ENCODE data around the gene MSX1. TPM values are rescaled to one million over a fixed set of nuclear protein-coding genes. Genes with fewer than 3 reads are reported as not detected.

The MSX1 gene
- total RNA-seq, 1 experiment from 2014 or later = 59.9 TPM

GRCh38 chr4:4868040-4868757 lies 8.7 kb downstream of the MSX1 start:
- H3K79me2 ChIP-seq (ENCODE audit: insufficient read depth, low read length) = no peaks in the 10 kb centered on the region
- H4K20me1 ChIP-seq (ENCODE audit: insufficient read depth) = no peaks in the 10 kb centered on the region
- no peaks in the 10 kb centered on the region for H3K4me1 ChIP-seq (ENCODE audit: control insufficient read depth in 1 of 2, insufficient read depth in 2 of 2, low read length in 2 of 2)
- no peak overlapping the region for H3K9ac ChIP-seq (ENCODE audit: low read length)
- intact Hi-C loops (cut with micrococcal nuclease) = no loop called here
- H3K9me2 ChIP-seq (ENCODE audit: insufficient read depth) = no peaks in the 10 kb centered on the region
- ATAC-seq = no peak
- H3K4me2 ChIP-seq (ENCODE audit: low read length) = no peak overlapping the region
- ChIA-PET CTCF (no interaction called here), POLR2A (interaction anchor here (0.6 kb wide), 1 partner anchor 107 kb away, joined by 3 read pairs; no protein-coding TSS in a partner anchor), RAD21 (ENCODE audit: low non-redundant PET in 1 of 2, low total read pairs in 2 of 2, uncharacterized antibody in 2 of 2, unreplicated experiment in 2 of 2) (no interaction called here)
- TF ChIP-seq EGR1 (IDR thresholded peaks at IDR 0.05; ENCODE audit: low read depth) = no peak
- no peak for TF ChIP-seq YY1 (IDR thresholded peaks at IDR 0.05; ENCODE audit: extremely low read depth, insufficient replicate concordance, low read depth, low read length)
- TF ChIP-seq ZBTB33 (IDR thresholded peaks at IDR 0.05; ENCODE audit: extremely low read depth, insufficient replicate concordance, low read length) = no peak
- TF ChIP-seq EZH2phosphoT487 (IDR thresholded peaks at IDR 0.05; ENCODE audit: borderline replicate concordance) = no peak
- TF ChIP-seq FOSL1 (IDR thresholded peaks at IDR 0.05; ENCODE audit: low read depth) = no peak
- TF ChIP-seq RAD21 (IDR thresholded peaks at IDR 0.05; ENCODE audit: low read depth) = no peak
- no peak for TF ChIP-seq CBX3 (IDR thresholded peaks at IDR 0.05; ENCODE audit: low read depth)
- TF ChIP-seq EZH2 (IDR thresholded peaks at IDR 0.05) = no peak
- BruUV-seq (replicated peaks) = no TSS peak
- DNase-seq (ENCODE audit: low read depth, low spot score) = no peak
- peaks cover 9 to 10% of the 10 kb centered on the region in 2 experiments; a peak in 3 of 4 replicates for H3K36me3 ChIP-seq (ENCODE audit: control insufficient read depth in 1 of 2, insufficient read depth in 2 of 2, low read length in 2 of 2)
- H3K4me3 ChIP-seq (replicated peaks in 1 of 2; ENCODE audit: low read depth in 1 of 2, low read length in 2 of 2) = no peak overlapping the region
- no peaks in the 10 kb centered on the region for H3K9me3 ChIP-seq (ENCODE audit: control insufficient read depth in 1 of 2, insufficient read depth in 1 of 2, low read depth in 1 of 2, low read length in 2 of 2)
- no peak overlapping the region for H3K27ac ChIP-seq (ENCODE audit: low read depth, low read length)
- no peaks in the 10 kb centered on the region for H3K27me3 ChIP-seq (ENCODE audit: insufficient read depth, low read length)
- no peak overlapping the region for H2AFZ ChIP-seq (ENCODE audit: low read depth, low read length, poor library complexity, severe bottlenecking)

Measured in HCT116 (cell line).